ENCODE data around the gene ANKS1B.

Gene ANKS1B

DNA sequence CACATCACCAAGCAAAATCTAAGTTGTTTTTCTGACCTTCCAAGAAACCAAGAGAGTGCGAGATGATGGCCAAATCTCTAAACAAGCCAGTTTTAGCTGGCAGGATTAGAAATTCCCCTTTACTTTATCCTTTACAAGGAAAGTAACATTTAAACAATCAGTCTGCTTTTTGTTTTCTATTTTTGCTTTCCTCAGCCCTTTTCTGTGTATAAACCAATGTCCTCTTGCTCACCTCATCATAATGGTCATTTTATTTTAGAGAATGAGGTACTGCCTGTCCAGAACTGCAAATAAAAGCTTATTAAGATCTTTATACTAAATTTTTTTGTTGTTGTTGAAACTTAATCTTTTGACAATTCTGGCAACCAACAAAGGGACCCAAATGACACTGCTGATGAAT is 779.6 kb downstream of the ANKS1B start:
- no peak for DNase-seq (ENCODE audit: low spot score)

GRCh38 chr12:99201906-99202645 is 782.7 kb downstream of the ANKS1B start:
- FAIRE-seq, result no peak
- no peak for DNase-seq (ENCODE audit: low spot score)

More for the DNA sequence above, 779.6 kb downstream of the ANKS1B start:
- FAIRE-seq, result no peak

DNA sequence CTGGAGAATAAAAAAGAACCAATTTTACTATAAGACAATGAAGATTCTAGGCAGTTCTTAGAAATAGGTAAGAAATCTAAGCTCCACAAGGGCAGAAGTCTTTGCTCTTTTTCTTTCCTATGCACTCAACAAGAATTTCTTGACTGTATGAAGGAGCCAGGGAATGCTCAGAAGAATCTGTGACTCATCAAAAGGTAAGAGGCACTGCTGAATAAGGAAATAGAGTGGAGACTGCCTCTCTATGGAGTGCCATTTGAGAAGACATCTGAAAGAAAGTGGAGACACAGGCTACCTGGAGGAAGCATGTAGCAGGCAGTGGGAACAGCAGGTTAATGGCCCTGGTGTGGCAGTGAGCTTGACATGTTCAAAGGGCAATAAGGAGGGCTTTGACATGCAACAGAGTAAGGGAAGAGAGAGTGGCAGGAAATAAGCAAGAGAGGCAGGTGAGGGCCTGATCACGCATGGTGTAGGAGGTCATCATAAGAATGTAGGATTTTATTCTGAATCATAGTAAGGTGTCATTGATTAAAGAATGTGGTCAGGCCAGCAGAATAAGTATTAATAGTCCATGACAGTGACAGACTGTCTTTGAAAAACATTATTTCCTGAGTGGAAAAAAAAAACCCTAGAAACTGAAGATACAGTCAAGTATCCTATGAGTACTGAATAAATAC is 783.9 kb downstream of the ANKS1B start:
- no peak for DNase-seq (ENCODE audit: low spot score)
- no peak for FAIRE-seq

- FAIRE-seq (no peak), DNase-seq (ENCODE audit: low spot score) (no peak)
Measured at GRCh38 chr12:99195474-99195873, 789.3 kb downstream of the ANKS1B start.

DNA sequence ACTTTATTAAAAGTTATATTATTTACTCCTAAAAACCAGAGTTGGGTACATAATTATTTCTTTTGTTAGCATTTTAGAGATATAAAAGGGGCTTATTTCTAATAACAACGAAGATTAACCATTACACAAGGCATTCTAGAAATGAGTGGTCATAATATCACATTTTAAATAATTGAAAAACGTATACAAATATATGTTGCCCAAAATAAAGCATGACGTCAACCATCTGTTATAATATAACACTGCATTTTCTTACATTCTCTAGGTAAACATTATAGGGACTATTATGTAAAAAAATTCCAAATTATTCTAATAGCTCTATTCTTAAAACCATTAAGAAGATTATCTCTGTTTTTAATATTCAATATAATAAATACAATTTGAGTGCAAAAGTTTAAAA is 792.2 kb downstream of the ANKS1B start:
- FAIRE-seq, result no peak
- no peak for DNase-seq (ENCODE audit: low spot score)

DNA sequence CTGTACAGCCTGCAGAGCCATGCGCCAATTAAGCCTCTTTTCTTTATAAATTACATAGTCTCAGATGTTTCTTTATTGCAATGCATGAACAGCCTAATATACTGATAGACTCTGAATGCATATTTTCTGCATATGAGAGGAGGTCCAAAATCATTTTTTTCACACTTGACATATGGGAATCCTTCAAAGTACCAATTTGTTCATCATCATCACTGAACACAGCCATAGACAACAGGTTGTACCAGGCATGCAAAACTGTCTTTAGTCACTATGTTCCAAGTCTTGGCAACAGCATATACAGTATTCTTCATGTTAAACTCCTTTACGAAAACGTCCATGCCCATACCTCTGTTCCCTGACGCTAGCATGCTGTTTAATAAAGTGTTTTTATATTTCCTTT is 807.9 kb downstream of the ANKS1B start:
- no peak for FAIRE-seq
- DNase-seq (ENCODE audit: low spot score), result no peak

GRCh38 chr12:99170461-99170860 is 814.3 kb downstream of the ANKS1B start:
- DNase-seq (ENCODE audit: low spot score), result no peak

DNA sequence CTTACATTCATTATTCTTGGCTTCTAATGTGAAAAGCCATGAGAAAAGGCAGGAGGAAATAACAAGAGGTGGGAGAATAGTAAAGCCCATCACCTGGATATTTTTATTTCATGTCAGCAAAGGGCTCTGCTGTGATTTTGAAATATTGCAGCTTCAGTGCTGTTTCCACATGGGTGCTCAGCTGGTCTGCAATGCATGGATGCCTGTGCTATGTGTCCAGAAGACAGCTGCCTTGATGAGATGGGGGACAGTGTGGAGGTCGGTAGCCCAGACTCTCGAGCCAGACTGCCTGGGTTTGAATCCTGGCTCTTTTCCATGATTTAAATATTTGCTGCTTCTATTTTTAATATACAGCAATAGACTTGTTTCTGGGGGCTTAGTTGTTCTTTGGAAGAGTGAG is 814.7 kb downstream of the ANKS1B start:
- FAIRE-seq (no peak), DNase-seq (ENCODE audit: low spot score) (no peak)

More at GRCh38 chr12:99170461-99170860, 814.3 kb downstream of the ANKS1B start:
- no peak for FAIRE-seq

GRCh38 chr12:99157946-99158345 is 826.8 kb downstream of the ANKS1B start:
- FAIRE-seq, result no peak
- DNase-seq (ENCODE audit: low spot score), result peak; percentile 32

DNA sequence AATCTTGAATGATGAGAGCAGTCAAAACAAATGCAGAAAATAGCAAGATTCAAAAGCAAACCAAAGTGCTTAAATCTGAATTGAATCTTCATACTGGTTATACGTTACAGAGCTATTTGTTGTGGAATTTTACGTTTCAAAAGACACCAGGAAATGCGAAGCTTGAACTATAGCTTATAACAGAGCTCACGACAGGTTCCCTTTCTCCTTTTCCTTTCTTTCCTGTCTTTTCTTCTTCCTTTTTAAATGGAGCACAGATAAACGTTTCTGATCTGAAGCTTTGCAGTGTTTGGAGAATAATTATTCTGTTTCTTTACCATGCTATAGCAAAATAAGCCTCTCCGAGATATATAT is 829.8 kb downstream of the ANKS1B start:
- no peak for FAIRE-seq
- DNase-seq (ENCODE audit: low spot score), result no peak

DNA sequence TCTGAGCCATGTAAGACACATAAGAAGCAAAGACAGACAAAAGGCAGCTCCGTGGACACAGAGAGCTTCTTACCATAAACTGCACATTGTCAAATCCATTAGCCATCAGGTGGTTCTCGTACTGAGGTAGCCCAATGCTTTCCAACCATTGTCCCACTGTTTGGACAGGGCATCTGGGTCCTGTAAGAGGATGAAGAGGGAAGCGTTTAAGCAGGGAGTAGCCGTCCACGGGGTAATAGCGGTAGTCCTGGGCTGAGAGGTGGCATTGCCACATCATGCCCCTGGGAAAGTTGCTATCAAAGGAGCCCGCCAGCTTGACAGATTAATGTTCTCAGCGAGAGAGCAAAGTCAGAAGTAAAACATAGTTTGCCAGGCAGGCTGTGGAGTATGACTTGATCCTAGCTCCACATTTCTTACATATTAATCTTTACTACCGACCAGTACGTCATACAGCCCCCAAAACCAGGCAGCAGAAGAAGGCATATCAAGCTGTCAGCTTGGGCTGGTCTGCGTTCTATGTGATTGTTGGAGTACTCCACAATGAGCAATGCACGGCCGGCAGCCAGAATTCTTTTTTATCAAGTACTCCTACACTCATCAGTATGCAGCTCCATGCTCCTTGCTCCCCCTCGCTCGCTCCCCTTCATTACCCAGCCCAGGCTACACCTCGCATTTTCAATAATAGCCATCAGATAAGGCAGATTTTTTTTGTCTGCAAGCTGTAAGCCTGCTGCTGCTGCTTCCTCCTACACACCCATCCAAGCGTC is 830.3 kb downstream of the ANKS1B start:
- FAIRE-seq (no peak), DNase-seq (ENCODE audit: low spot score) (no peak)

GRCh38 chr12:99153293-99153692 is 831.4 kb downstream of the ANKS1B start:
- no peak for FAIRE-seq
- DNase-seq (ENCODE audit: low spot score), result no peak

GRCh38 chr12:99152337-99152736 is 832.4 kb downstream of the ANKS1B start:
- no peak for DNase-seq (ENCODE audit: low spot score)
- FAIRE-seq, result no peak

GRCh38 chr12:99151744-99152143 is 833.0 kb downstream of the ANKS1B start:
- FAIRE-seq (no peak), DNase-seq (ENCODE audit: low spot score) (no peak)

DNA sequence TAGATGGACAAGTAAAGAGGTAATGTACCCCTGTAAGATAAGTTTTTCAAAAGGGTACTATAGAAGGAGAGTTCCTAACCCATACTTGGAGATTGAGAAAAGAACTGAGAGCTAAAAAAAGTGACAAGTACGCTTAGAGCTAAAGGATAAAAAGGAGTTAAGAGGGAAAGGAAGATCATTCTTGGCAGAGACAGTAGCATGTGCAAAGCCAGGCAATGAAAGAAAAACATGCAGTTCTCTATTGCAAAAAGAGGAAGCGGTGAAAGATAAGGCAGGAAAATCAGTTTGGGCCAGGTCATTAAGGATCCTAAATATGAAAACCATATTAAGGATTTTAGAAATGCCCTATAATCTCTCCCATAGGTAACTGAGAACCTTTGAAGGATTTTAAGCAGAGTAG is 837.6 kb downstream of the ANKS1B start:
- FAIRE-seq (no peak), DNase-seq (ENCODE audit: low spot score) (no peak)

DNA sequence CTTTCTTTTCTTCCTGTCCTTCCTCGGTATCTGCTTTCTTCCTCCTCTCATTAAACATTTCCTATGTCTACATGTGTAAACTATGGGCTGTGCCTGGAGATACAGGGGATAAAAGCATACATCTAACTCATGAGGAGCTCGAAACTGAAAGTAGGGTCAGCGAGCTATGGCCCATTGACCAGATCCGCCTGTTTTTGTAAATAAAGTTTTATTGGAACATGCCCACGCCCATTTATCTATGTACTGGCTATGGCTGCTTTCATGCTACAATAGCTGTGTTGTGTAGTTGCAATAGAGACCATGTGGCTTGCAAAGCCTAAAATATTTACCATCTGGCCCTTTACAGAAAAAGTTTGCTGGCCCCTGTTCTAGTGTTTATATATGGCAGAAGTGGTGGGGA is 838.0 kb downstream of the ANKS1B start:
- DNase-seq (ENCODE audit: low spot score), result no peak

GRCh38 chr12:99146185-99146584 is 838.6 kb downstream of the ANKS1B start:
- DNase-seq (ENCODE audit: low spot score) (no peak), FAIRE-seq (no peak)

More for the DNA sequence above, 838.0 kb downstream of the ANKS1B start:
- FAIRE-seq, result no peak

- no peak for FAIRE-seq
- DNase-seq (ENCODE audit: low spot score), result no peak
Measured at GRCh38 chr12:99142651-99143050, 842.1 kb downstream of the ANKS1B start.

DNA sequence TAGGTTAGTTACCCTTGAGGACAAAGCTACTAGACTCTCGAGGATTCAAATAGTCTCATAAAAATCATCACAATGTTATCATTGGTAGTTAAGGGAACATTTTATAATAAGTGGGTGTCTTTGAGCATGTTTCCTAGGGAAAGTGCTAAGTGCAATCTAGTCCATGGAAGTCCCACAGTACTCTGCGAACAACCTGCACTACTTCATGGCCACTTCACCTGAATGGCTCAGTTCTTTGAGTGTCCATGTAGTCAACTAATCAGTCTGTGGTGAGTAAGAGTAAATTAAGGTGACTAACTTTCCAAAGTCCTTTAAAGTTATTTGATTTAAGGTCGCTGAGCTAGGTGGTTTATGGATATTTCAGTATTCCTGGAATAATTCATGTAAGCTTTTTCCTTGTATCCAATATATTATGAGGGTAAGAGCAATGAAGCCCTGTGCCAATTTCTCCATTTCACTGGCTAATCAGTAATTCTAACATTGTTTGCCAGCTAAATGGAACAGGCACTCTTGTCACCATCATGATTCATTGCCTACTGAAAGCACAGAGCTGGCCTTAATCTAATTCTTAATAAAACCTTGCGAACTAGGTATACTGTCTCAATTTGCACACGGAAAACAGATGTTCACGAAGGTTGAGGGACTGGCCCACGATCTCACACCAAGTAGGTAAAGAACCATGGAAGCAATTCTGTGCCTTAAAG is 844.6 kb downstream of the ANKS1B start:
- no peak for FAIRE-seq
- DNase-seq (ENCODE audit: low spot score), result no peak

- no peak for DNase-seq (ENCODE audit: low spot score)
- FAIRE-seq, result no peak
Measured at GRCh38 chr12:99138393-99138792, 846.3 kb downstream of the ANKS1B start.

- FAIRE-seq (no peak), DNase-seq (ENCODE audit: low spot score) (no peak)
Measured at GRCh38 chr12:99137124-99137855, 847.4 kb downstream of the ANKS1B start.

Measured in urothelium cell line (cell line).